Stimulated activated CD4-positive, alpha-beta T cell treated with anti-CD3 and anti-CD28 coated beads, Interleukin-4, amount 100 ng/mL, for 1 hour (primary cell): ENCODE results near the gene NME4.

ENCODE experiments used
- DNase-seq: peaks from one replicate; pipeline ENCODE4 v3.0.0-alpha.2; 2020

NME4 gene

DNA sequence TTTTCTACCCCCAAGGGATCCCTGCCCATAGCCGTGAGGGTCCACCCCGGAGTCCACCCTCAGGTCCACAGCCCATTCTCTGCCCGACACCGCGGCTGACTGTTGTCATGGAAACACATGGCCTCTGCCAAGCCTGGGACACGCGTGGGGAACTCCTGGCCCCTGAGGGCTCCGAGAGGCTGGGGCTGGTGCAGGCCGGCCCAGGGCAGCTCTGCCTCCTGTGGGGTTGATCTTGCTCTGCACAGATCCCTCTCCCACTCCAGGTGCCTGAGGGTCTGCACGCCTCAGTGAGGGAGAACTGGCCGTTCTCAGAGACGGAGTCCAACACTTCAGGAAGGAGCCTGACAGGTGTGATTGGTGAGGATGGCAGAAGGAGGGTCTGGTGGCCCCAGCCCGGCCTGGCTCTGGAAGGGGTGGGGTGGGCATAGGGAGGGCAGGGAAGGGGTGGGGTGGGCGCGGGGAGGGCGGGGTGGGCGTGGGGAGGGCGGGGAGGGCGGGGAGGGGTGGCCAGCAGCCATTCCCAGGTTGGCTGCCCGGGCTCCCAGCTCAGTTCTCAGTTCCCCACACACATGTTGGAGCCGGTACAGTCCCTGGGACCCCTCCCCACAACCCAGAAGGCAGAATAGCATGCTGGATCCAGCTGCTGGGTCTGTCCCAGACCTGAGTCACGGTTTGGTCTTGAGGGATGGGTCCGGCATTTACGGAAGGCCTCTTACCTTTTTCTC, 33.1 kb upstream of the NME4 start:
- no peak for DNase-seq

DNA sequence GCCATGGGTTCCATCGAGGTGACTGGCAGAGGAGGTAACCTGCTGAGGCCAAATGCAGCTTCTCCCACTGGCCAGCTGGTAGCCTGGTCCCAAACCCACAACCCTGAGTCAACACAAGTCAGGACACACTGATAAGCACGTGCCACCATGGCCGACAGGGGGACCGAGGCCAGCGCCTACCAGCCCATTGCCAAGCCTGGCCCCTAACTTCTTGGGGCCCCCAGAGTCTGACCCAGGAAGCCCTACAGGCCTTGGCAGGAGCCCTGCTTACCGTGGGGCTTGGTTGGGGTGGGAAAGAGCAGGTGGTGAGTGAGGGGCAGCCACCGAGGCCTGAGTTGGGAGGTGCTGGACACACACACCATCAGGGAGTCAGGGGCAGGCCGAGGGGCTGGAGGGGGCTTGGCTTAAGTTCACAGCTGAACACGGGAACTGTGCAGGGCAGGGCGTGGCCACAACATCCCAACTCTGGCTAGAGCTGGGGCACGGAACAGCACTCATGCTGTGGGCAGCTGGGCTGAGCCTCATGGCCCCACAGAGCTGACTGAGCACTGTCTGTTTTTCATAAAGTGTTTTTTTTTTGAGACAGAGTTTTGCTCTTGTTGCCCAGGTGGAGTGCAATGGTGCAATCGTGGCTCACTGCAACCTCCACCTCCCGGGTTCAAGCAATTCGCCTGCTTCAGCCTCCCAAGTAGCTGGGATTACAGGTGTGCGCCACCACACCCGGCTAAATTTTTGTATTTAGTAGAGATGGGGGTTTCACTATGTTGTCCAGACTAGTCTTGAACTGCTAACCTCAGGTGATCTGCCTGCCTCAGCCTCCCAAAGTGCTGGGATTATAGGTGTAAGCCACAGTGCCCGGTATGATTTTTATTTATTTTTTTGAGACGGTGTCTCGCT, 32.2 kb upstream of the NME4 start:
- no peak for DNase-seq

- DNase-seq, result no peak
Measured at GRCh38 chr16:366476-366875, 30.5 kb upstream of the NME4 start.

DNA sequence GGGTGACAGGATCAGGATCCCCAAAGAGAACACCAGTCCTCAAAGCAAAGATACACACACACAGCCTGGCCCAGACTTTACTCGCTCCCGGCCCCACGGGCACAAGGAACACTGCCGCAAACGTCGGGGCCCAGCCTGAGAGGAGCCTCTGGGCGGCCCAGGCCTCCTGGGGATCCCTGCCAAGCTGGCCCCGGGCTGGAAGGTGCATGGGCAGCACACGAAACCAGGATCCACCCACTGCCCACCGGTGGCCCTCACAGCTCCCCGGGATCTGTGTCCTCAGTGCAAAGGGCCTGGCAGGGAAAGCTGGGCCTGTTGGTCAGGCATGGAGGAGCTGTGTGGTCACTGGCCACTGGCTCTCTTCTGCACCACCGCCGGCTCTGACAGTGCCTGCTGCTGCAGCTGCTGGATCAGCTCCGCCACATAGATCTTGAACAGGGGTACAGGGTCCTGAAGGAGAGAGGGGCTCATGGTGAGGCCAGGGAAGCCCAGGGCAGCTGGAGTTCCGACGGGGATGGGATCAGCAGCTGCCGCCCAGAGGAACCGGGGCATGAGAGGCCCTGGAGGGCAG, 29.6 kb upstream of the NME4 start:
- DNase-seq, result no peak

- DNase-seq, result no peak
Measured at GRCh38 chr16:368388-369158, 28.4 kb upstream of the NME4 start.

- no peak for DNase-seq
Measured at GRCh38 chr16:369275-369865, 27.6 kb upstream of the NME4 start.

- no peak for DNase-seq
Measured at GRCh38 chr16:369866-370436, 27.0 kb upstream of the NME4 start.

DNA sequence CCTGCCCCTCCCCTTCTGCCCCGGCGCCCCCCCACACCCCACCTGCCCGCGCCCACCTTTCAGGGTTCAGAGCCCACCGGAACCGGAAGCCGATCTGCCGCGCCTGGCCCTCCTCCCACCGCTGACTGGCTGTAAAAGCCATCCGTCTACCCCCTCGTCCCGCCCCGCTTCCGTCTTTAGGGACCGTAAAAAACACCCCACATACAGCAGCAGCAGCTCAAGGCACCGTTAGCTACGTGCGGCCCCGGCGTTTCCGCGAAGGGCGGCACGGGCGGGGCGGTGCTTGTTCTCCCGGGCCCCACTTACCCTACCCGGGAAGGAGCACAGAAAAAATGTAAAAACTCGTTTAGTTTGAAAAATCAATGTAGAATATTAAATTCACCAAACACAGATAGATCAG, 26.6 kb upstream of the NME4 start, which contains the start of gene MRPL28:
Gene MRPL28 (minus strand): TSS at position 96 of the 400 bp plus-strand sequence. CDS start 320 bp downstream, outside the sequence.
- DNase-seq, result peak; percentile 93

GRCh38 chr16:370979-371514, 26.0 kb upstream of the NME4 start:
- no peak for DNase-seq

DNA sequence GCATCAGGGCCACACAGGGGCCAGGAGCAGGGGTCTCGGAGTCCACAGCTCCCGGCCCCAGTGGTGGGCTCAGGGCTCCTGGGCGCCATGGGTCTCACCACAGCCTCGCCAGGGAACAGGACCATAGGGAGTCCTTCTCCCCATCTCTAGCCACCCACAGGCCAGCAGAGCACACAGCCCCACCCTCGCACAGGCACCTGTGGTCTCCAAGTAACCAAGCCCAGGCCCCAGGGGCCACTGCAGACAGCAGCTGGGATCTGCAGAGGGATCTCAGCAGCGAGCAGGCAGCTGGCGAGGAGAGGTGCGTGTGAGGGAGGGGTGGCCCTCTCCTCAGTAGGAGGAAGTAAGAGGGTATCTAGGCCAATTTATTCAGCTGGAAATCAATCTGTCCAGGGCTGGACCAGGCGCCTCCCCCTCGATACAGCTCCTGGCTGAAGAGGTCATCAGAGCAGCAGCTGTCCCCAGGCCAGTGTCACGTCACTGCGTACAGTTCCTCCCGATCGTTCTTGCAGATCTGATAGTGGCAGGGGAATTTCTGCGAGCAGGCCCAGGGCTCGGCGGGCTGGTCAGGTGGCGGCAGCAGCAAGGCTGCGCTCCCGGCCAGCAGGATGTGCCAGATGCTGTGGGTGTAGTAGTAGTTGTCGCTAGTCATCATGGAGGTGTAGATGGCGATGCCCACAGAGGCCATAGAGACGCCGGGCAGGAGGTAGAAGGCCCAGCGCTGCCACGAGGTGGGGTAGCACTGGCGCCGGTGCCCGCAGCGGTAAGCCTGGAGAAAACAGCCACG, 25.3 kb upstream of the NME4 start:
- no peak for DNase-seq

GRCh38 chr16:372302-372983, 24.6 kb upstream of the NME4 start:
- no peak for DNase-seq

DNA sequence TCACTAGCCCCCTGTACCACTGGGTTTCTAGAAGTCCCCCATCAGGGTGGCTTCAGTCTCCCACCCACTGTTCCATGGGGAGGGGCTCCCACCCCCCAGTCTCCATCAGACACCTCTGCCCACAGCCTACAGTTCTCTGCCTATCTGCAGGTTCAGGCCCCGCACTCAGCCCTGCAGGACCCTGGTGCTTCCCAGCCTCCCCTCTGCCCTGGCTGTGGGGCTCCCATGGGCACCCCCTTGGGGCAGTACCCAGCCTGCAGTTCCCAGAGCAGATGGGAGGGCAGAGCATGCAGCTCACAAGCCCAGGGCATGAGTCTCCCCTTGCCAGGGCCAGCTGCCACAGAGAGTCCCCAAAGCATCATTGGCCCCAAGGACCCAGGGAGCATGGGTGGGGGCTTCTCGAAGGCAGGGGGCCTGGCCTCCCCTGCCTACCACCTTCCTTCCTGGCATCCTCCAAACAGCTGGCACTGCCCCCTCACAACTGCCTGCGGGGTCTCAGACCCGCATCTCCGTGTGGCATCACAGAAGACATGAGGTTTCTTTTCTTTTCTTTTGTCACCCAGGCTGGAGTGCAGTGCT, 23.9 kb upstream of the NME4 start:
- no peak for DNase-seq

DNA sequence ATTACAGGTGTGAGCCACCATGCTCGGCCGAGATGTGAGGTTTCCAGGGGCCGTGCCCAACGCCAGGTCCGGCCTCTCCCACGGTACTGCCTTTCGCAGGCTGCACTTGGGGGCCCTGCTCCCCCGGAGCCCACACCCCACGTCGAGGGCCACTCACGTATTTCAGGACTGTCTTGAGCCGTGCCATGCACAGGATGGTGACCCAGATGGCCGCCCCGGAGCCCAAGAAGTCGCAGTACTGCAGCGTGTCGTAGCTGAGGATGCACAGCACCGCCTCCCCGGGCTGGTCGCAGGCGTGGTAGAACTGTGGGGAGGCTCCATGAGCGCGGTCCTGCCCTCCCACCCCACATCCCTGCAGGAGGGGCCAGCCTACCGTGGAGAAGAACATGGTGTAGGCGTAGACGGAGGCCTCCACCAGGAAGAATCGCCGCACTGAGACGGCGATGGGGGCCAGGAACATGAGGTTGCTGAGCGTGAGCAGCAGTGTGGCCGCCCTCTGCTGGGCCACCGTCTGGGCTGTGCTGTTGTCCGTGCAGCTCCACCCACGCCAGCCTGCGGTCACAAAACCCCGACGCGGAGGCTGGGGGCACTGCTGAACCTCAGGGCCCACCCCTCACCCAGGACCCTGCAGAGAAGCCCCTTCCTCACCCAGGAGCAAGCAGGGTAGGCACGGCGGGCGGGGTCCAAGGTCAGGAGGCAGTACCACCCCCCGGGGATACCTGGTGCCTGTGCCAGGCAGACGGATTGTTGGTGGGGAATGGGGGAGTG, 23.0 kb upstream of the NME4 start:
- DNase-seq, result no peak

GRCh38 chr16:374616-374926, 22.4 kb upstream of the NME4 start:
- no peak for DNase-seq

DNA sequence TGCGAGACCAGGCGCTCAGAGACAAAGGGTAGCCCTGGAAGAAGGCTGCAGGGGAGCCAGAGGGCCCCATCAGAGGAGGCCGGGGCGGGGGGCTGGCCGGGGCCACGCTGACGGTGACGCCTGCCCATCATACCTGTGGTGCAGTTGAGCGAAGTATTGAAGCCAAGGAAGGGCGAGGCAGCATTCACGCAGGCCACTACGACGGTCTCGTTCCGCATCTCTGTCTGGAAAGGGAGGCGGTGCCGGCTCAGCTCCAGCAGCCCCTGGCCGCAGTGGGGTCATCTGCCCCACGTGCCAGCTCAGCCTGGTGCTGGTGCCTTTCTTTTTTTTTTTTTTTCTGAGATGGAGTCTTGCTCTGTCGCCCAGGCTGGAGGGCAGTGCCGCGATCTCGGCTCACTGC, 21.8 kb upstream of the NME4 start:
- DNase-seq, result no peak

DNA sequence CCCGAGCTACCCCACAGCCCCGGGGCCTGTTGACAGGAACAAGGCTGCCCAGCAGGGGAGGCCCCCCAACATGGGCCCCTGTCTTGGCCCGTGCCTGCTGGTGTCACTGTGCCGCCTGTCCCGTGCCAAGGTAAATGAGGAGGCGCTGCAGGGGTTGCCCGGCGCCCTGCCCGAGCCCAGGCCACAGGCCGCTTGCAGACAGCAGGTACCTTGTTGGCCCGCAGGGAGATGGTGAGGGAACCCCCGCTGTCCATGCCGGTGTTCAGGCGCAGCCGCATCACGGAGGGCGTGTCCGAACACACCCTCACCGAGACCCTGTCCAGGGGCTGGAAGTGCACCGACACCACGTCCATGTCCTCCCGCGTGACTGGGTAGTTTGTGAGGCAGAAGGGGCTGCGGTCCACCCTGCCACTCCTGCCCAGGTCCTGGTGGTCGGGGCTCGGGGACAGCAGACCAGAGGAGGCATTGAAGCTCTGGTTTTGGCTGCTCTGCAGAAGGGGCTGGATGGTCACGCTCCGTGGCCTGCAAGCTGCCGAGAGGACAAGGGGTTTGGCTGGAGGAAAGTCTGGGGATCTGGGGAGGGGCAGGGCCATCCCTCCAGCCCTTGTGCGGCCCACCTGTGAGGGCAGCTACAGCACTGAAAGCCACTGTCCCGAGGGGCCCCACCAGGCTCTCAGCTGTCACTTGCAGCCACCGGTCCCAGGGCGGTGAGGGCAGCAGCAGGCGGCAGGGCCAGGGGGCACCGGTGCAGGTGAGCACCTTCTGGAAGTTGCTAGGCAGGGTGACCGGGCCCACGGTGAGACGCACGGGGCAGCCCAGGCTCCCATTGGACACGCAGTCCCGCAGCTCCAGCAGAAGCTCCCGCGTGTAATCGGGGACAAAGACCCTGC, 20.8 kb upstream of the NME4 start:
- no peak for DNase-seq

DNA sequence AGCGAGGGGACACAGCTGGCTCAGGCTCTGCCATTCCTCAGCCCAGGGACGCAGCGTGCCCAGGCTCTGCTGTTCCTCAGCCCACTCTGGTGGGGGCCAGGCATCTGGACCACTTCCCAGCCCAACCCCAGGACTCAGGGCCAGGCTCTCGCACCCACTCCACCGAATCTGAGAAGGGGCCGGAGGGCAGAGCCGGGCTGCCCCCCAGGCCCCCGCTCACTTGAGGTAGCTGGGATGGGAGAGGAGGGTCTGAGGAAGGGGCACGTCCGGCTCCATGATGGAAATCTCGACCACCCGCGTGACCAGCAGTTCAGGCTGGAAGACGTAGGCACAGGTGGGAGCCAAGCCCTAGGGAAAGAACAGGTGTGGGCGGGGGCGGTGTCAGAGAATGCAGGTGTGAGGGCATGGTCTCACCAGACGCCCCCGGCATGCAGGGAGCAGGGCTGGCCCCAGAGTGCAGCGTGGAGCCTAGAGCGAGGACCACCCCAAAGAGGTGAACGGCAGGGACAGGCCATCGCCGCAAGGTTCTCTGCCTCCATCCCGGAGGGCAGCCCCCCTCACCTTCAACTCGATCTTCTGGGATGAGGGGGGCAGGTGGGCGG, 20.1 kb upstream of the NME4 start:
- no peak for DNase-seq

DNA sequence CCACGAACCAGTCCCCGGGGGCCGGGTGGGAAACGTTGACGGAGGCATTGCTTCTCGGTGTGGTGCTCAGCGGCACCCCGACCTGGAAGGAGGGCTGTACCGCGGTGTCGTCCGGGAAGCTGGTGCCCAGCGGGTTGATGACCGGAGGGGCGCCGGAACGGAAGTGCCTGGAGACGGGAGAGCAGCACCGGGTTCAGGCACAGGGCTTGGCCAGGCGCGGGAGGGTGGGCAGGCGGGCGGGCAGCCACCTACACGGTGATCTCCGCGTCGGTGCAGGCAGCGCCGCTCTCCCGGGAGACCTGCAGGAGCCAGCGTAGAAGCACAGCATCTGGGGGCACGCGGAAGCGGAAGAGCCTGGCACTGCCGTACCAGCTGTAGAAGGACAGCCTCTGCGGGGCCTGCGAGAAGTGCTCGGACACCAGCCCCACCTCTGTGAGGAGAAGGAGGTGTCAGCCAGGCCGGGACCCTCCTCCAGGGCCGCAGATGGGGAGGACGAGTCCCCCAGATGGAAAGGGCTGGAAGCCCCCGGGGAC, 19.5 kb upstream of the NME4 start:
- DNase-seq, result no peak
